Colonic mucosa (tissue), 4 donors: Measurements from ENCODE around the gene SMARCAD1. TPM values are rescaled to one million over a fixed set of nuclear protein-coding genes. Genes with fewer than 3 reads are reported as not detected.

Experiments used
- DNase-seq: peaks from one replicate; pipeline ENCODE4 v3.0.0-alpha.2; 2020
- H3K27ac ChIP-seq: fragments of 200-600 bp; one replicate; pipeline ENCODE4 v1.8.0; 2021
- H3K27me3 ChIP-seq: fragments of 200-600 bp; one replicate; pipeline ENCODE4 v1.8.0; 2021
- H3K36me3 ChIP-seq: fragments of 200-600 bp; one replicate; pipeline ENCODE4 v1.8.0; 2021
- H3K4me1 ChIP-seq: fragments of 200-600 bp; one replicate; pipeline ENCODE4 v1.8.0; 2021; ENCODE audit warnings: mild to moderate bottlenecking
- H3K4me3 ChIP-seq: fragments of 200-600 bp; one replicate; pipeline ENCODE4 v1.8.0; 2021
- H3K9ac ChIP-seq, 2 donors: one replicate each; pipeline ENCODE4 v1.7.0; 2013; ENCODE audit warnings: control low read depth in 2 of 2, low read depth in 2 of 2, low read length in 2 of 2
- H3K9me3 ChIP-seq: fragments of 200-600 bp; one replicate; pipeline ENCODE4 v1.8.0; 2021
- CTCF ChIP-seq: fragments of 200-600 bp; IDR thresholded peaks from one replicate; pipeline ENCODE4 v1.8.0; 2022; ENCODE audit warnings: antibody characterized with exemption, mild to moderate bottlenecking
- intact Hi-C: fragments of 100-400 bp; cut with DNase I; formaldehyde crosslinking; loops from one replicate; pipeline ENCODE4 v1.14.1; 2022
- total RNA-seq, 2 donors: library from RNA; stranded (reverse); fragmentation: NEBNext Ultra II Directional in 1 of 2; extraction: Animal tissue kit (Norgen Biotek cat#: 25700) in 1 of 2; gene quantifications; one replicate each; pipeline ENCODE4 v1.2.1, GENCODE V29; 2021
- donor health status: healthy.
- donor health status: DM: no; HTN: no; CAD: no.
- donor health status: DM: no; HTN: no; CAD: no.

The SMARCAD1 gene
- total RNA-seq, 2 donors from 2014 or later: 15.3 to 18.2 TPM

GRCh38 chr4:94271248-94271647 is 63.6 kb downstream of the SMARCAD1 start:
- no peak for TF ChIP-seq CTCF
- H3K9ac ChIP-seq: no peak overlapping the region
- no peaks in the 10 kb centered on the region for H3K9me3 ChIP-seq
- intact Hi-C loops: no loop called here
- H3K4me1 ChIP-seq: no peaks in the 10 kb centered on the region
- DNase-seq: no peak
- H3K27ac ChIP-seq: no peak overlapping the region
- no peak overlapping the region for H3K4me3 ChIP-seq
- no peaks in the 10 kb centered on the region for H3K27me3 ChIP-seq
- peaks cover 6% of the 10 kb centered on the region for H3K36me3 ChIP-seq

GRCh38 chr4:94274912-94275311 is 67.2 kb downstream of the SMARCAD1 start:
- Histone ChIP-seq H3K27me3 (no peaks in the 10 kb centered on the region), H3K4me1 (no peaks in the 10 kb centered on the region), H3K9me3 (no peaks in the 10 kb centered on the region), H3K9ac (no peak overlapping the region), H3K4me3 (no peak overlapping the region), H3K36me3 (peaks cover 12% of the 10 kb centered on the region), H3K27ac (no peak overlapping the region)
- DNase-seq: no peak
- intact Hi-C loops: no loop called here
- TF ChIP-seq CTCF: no peak

GRCh38 chr4:94276204-94276603 is 68.5 kb downstream of the SMARCAD1 start:
- Histone ChIP-seq H3K9ac (no peak overlapping the region), H3K4me1 (no peaks in the 10 kb centered on the region), H3K4me3 (no peak overlapping the region), H3K27ac (no peak overlapping the region), H3K9me3 (no peaks in the 10 kb centered on the region), H3K36me3 (peaks cover 12% of the 10 kb centered on the region), H3K27me3 (no peaks in the 10 kb centered on the region)
- TF ChIP-seq CTCF: no peak
- intact Hi-C loops: no loop called here
- DNase-seq: no peak

GRCh38 chr4:94277534-94277933 is 69.9 kb downstream of the SMARCAD1 start:
- DNase-seq: no peak
- no peak overlapping the region for H3K27ac ChIP-seq
- H3K9me3 ChIP-seq: no peaks in the 10 kb centered on the region
- H3K4me3 ChIP-seq: no peak overlapping the region
- TF ChIP-seq CTCF: no peak
- no peak overlapping the region for H3K9ac ChIP-seq
- no peaks in the 10 kb centered on the region for H3K4me1 ChIP-seq
- no peaks in the 10 kb centered on the region for H3K27me3 ChIP-seq
- intact Hi-C loops: no loop called here
- H3K36me3 ChIP-seq: peaks cover 6% of the 10 kb centered on the region

- no peaks in the 10 kb centered on the region for H3K4me1 ChIP-seq
- H3K36me3 ChIP-seq: peaks cover 6% of the 10 kb centered on the region
- no peaks in the 10 kb centered on the region for H3K27me3 ChIP-seq
- intact Hi-C loops: no loop called here
- no peaks in the 10 kb centered on the region for H3K9me3 ChIP-seq
- no peak for DNase-seq
- TF ChIP-seq CTCF: no peak
- no peak overlapping the region for H3K27ac ChIP-seq
- no peak overlapping the region for H3K9ac ChIP-seq
- H3K4me3 ChIP-seq: no peak overlapping the region
These were observed 71.1 kb downstream of the SMARCAD1 start for GRCh38 chr4:94278781-94279180.

- intact Hi-C loops: no loop called here
- no peaks in the 10 kb centered on the region for H3K36me3 ChIP-seq
- H3K27me3 ChIP-seq: no peaks in the 10 kb centered on the region
- no peak overlapping the region for H3K9ac ChIP-seq
- no peaks in the 10 kb centered on the region for H3K9me3 ChIP-seq
- no peak for TF ChIP-seq CTCF
- no peak overlapping the region for H3K4me3 ChIP-seq
- H3K4me1 ChIP-seq: no peaks in the 10 kb centered on the region
- no peak for DNase-seq
- H3K27ac ChIP-seq: no peak overlapping the region
These were observed 77.2 kb downstream of the SMARCAD1 start for GRCh38 chr4:94284889-94285288.
